Kasumi-1 (cell line): ENCODE measurements around the gene S1PR5.
"Not testable (repeated sequence)": the region's sequence is repeated elsewhere in the genome, so short reads cannot be mapped to it uniquely, and the experiment has no call there.

Experiments used
- DNase-seq, 2 experiments: peaks; one replicate each; lab custom pipeline; 2025; lab: John Stamatoyannopoulos, UW

The S1PR5 gene

GRCh38 chr19:10544753-10545251, 27.6 kb upstream of the S1PR5 start:
- DNase-seq: no peak

DNA sequence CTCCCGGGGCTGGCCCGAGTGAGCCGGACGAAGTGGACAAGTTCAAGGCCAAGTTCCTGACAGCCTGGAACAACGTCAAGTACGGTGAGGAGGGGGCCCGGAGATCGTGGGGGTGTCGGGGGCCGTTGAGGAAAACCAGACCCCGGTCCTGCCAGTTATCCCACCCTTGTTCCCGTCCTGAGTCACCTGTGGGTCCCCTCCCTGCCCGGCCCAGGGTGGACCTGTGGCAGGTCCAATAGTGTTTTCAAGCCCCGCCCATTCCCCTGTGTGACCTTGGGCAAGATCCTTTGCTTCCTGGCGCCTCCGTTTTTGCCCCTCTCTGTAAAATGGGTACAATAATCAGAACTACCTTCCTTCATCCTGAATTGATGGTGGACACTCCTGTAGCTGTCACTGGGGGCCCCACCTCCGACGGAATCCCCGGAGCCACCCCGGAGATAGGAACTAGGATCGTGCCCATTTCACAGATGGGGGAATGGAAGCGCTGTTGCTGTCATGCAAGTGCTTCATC, 27.1 kb upstream of the S1PR5 start:
- no peak for DNase-seq

GRCh38 chr19:10543420-10544241, 26.4 kb upstream of the S1PR5 start, which contains the start of gene ATG4D:
TSS of gene ATG4D (plus strand) at chr19:10543904. CDS start at chr19:10544091, 187 bp downstream.
- peak; percentile 52 to 62 for DNase-seq

- DNase-seq: no peak
Measured at GRCh38 chr19:10543059-10543419, 25.8 kb upstream of the S1PR5 start.

DNA sequence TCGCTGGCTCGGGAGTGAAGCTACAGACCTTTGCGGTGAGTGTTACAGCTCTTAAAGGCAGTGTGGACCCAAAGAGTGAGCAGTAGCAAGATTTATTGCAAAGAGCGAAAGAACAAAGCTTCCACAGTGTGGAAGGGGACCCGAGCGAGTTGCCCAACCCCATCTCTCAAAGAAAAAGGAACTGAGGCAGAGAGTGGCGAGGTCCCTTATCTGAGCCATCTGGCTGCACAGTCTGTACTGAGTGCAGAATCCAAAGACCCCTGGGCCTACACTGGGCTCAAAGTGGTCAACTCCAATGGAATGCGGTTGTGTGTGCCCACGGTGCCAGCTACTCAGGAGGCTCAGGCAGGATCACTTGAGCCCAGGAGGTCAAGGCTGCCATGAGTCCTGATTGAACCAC, 21.8 kb upstream of the S1PR5 start:
- DNase-seq: not testable (repeated sequence)

- DNase-seq: no peak
Measured at GRCh38 chr19:10538204-10538983, 21.1 kb upstream of the S1PR5 start.

DNA sequence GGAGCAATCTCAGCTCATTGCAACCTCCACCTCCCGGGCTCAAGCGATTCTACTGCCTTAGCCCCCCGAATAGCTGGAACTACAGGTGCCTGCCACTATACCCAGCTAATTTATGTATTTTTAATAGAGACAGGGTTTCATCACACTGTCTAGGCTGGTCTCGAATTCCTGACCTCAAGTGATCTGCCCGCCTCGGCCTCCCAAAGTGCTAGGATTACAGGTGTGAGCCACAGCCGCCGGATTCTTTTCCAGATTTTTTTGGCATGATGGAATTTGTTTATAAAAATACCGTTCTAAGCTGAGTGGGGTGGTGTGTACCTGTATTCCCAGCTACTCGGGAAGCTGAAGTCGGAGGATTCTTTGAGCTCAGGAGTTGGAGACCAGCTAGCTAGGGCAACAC, 20.4 kb upstream of the S1PR5 start:
- no peak for DNase-seq

DNA sequence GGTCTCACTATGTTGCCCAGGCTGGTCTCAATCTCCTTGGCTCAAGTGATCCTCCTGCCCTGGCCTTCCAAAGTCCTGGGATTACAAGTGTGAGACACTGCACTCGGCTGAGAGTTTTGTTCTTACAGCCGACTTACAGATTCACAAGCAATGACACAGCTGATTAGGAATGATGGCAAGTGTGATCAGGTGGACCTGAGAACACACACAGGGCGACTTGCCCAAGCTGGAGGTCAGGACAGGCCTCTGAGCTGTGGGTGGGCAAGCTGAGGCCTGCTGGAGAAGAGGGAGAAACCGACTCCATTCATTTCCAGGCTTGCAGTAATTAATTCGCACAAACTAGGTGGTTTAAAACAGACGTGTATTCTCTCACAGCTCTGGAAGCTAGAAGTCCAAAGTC, 18.4 kb upstream of the S1PR5 start:
- DNase-seq: no peak

GRCh38 chr19:10533646-10534386, 16.6 kb upstream of the S1PR5 start:
- no peak for DNase-seq

DNA sequence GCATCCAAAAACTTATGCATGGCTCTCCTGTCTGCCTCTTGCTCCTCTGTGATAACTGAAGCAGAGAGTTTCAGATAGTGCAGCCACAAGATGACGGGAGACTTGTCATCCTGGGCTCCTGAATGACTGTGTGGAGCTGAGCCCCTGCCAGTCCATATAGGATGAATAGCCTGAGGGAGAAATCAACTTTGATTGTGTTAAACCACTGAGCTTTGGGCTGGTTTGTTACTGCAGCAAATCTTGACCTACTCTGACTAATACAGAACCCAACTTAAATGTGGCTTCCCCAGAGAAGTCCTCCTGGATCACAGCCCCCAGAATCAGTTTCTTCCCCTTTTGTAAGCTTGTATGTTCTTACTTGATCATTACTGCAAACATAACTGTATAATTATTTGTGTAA, 15.2 kb upstream of the S1PR5 start:
- no peak for DNase-seq

GRCh38 chr19:10526887-10527286, 9.6 kb upstream of the S1PR5 start:
- not testable (repeated sequence) for DNase-seq

DNA sequence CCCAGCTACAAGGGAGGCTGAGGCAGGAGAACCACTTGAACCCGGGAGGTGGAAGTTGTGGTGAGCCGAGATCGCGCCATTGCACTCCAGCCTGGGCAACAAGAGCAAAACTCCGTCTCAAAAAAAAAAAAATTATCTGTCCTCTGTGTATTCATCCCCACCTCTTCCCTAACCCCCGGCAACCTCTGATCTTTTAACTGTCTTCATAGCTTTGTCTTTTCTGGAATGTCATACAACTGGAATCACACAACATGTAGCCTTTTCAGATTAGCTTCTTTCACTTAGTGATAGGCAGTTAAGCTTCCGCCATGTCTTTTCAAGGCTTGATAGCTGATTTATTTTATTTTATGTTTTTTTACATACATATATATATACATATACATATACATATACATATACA, 8.4 kb upstream of the S1PR5 start:
- DNase-seq: no peak

DNA sequence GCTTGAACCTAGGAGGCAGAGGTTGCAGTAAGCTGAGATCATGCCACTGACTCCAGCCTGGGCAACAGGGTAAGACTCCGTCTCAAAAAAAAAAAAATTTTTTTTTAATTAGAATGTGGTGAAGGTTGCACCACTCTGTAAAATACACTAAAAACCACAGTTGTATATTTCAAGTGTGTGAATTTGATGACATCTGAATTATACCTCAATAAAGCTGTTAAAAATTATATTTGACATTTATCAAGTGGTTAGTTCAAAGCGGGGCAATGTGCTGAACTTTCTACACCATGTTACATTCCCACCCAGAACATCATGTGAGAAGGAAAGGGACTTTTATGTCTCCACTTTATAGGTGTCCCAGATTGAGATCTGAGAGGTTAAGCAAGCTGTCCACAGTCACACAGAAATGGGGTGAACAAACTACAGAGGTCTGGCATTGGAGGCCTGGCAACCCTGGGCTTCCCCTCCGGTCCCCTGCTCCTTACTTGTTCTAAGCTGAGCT, 5.9 kb upstream of the S1PR5 start:
- no peak for DNase-seq

DNA sequence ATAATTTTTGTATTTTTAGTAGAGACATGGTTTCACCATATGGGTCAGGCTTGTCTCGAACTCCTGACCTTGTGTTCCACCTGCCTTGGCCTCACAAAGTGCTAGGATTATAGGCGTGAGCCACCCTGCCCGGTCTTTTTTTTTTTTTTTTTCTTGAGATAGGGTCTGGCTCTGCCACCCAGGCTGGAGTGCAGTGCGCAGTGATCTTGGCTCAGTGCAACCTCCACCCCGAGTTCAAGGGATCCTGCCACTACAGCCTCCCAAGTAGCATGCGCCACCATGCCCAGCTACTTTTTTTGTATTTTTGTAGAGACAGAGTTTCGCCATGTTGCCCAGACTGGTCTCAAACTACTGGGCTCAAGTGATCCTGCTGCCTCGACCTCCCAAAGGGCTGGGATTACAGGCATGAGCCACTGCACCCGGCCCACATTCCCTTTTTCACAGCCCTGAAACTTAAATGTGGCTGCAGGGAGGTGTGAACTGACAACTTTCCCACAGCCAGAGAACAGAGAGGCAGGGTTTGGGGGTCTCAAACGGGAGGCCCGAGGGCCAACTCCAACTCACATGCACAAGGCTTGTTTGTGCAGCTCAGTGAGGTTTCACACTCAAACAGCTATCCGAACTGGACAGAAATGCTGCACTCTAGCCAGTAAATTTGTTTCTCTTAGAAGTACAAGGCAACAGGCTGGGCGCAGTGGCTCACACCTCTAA, 4.4 kb upstream of the S1PR5 start:
- no peak for DNase-seq

- no peak for DNase-seq
Measured at GRCh38 chr19:10520652-10521318, 3.5 kb upstream of the S1PR5 start.

DNA sequence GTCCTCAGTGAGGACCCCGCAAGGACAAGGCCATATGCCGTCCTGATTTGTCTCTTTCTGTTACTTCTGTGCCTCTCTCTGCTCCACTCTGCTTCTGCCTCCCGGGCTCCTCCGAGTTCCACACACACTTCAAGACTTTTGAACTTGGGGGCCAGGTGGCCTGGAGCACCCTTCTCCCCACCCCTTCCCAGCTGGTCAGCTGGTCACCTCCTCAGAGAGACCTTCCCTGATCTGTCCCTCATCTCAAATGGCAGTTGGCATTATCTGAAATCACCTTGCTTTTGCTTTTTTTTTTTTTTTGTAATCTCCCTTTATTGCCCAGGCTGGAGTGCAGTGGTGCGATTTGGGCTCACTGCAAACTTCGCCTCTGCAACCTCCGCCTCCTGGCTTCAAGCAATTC, 2.2 kb upstream of the S1PR5 start:
- no peak for DNase-seq

- DNase-seq: no peak
Measured at GRCh38 chr19:10518444-10519361, 1.5 kb upstream of the S1PR5 start.

GRCh38 chr19:10517760-10518443, 655 bp upstream of the S1PR5 start:
- DNase-seq: peak; percentile 18

GRCh38 chr19:10516671-10517286, 468 bp downstream of the S1PR5 start:
- DNase-seq: no peak
